Muscle layer of duodenum (tissue), 2 donors: ENCODE results near the gene TAF10.

Source experiments
- H3K27ac ChIP-seq: one replicate; pipeline ENCODE4 v1.7.0; 2013; ENCODE audit warnings: mild to moderate bottlenecking, low read length
- H3K27me3 ChIP-seq: one replicate; pipeline ENCODE4 v1.7.0; 2013; ENCODE audit warnings: low read depth, mild to moderate bottlenecking, control low read depth, low read length
- H3K36me3 ChIP-seq, 2 donors: one replicate each; pipeline ENCODE4 v1.7.0; 2013; ENCODE audit warnings: low read length in 2 of 2, control low read depth in 1 of 2, mild to moderate bottlenecking in 1 of 2; ENCODE audit not compliant: insufficient read depth in 2 of 2, control insufficient read depth in 1 of 2
- H3K4me1 ChIP-seq, 2 donors: one replicate each; pipeline ENCODE4 v1.7.0; 2013; ENCODE audit warnings: low read length in 2 of 2, mild to moderate bottlenecking in 2 of 2, control low read depth in 1 of 2, moderate library complexity in 1 of 2; ENCODE audit not compliant: insufficient read depth in 2 of 2, control insufficient read depth in 1 of 2
- H3K4me3 ChIP-seq, 2 donors: one replicate each; pipeline ENCODE4 v1.7.0; 2013; ENCODE audit warnings: low read length in 2 of 2, low read depth in 1 of 2, mild to moderate bottlenecking in 1 of 2
- H3K9me3 ChIP-seq, 2 donors: one replicate each; pipeline ENCODE4 v1.7.0; 2013; ENCODE audit warnings: low read length in 2 of 2, control low read depth in 1 of 2, mild to moderate bottlenecking in 1 of 2; ENCODE audit not compliant: control insufficient read depth in 1 of 2
- donor health status: healthy.

TAF10 gene

DNA sequence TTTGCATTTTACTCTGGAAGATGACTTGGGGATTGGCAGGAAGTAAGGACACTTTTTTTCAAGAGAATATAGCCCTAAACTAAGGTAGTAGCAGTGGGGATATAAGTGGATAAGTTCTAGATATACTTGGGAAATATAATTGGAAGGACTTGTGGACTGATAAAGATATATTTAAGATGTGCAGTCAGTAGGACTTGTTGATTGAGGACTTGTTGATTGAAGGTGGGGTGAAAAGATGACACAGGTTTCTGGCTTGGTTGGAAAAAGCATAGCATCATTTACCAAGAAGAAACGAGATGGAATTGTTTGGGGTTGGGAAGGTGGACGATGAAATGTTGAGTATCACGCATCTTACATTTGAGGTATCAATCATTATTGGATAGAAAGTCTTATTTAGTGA is 1.5 kb upstream of the TAF10 start:
- peaks cover 26 to 52% of the 10 kb centered on the region in 2 donors for H3K4me1 ChIP-seq
- H3K36me3 ChIP-seq, result peaks cover 48 to 56% of the 10 kb centered on the region in 2 donors
- H3K4me3 ChIP-seq, result peak overlapping the region in 1 of 2 donors; percentile 62

DNA sequence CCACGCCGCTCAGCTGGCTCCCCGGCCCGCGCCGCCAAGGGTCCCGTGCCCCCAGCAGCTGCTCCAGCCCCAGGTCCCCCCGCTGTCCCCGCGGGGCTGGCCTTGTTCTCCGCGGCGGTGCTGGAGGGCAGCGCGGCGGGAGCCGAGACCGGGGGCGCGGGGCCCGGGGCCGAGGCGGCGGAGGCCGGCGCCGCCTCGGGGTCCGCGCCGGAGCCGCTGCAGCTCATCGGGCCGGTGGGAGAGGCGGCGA is 128 bp downstream of the TAF10 start:
- Histone ChIP-seq H3K4me3 (peak overlapping the region; percentile 75 to 77), H3K27ac (peak overlapping the region; percentile 79), H3K9me3 (no peaks in the 10 kb centered on the region), H3K36me3 (peaks cover 57 to 60% of the 10 kb centered on the region in 2 donors), H3K4me1 (peaks cover 29 to 53% of the 10 kb centered on the region in 2 donors), H3K27me3 (no peaks in the 10 kb centered on the region)

More for the DNA sequence above, 1.5 kb upstream of the TAF10 start:
- Histone ChIP-seq H3K9me3 (no peaks in the 10 kb centered on the region), H3K27me3 (no peaks in the 10 kb centered on the region), H3K27ac (peak overlapping the region; percentile 97)

DNA sequence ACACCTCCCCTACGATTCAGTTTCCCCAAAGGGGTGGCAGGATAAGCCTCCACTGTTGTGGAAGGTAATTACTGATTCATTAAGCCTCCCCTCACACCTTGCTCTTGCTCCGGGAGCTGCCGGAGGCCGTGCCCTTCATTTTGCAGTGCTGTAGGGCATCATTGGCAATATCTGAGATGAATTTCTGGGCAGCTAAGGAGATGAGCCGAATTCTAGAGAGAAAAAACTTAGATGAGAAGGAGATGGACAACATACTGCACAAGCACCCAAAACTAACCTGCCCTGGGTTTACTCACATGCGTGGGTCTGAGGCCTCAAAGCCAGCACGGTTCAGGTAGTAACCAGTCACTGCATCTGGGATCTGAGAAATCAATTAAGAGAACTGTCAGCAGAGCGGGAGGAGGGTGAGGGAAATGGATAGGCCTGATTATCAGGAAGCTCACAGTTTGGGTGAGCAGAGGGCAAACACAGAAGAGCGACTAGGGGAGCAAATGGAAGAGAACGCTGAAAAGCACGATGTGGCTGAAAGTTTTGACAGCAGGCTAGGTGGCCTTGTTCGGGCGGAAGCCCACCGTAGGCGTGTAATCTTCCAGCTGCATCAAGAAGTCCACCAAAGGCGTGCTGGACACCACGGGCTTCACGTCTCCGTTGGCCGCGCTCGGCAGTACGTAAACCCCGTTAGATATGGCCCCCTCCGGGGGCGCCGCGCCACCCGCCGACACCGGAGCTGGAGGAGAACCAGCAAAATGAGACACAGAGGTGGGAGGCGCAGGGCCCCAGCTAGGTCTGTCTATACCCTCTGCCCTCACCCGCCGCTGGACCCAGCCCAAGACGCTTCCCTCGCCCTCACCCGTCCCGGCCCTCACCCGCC is 689 bp downstream of the TAF10 start:
- Histone ChIP-seq H3K27ac (peak overlapping the region; percentile 79), H3K36me3 (peaks cover 54 to 55% of the 10 kb centered on the region in 2 donors), H3K4me1 (peaks cover 32 to 58% of the 10 kb centered on the region in 2 donors)

DNA sequence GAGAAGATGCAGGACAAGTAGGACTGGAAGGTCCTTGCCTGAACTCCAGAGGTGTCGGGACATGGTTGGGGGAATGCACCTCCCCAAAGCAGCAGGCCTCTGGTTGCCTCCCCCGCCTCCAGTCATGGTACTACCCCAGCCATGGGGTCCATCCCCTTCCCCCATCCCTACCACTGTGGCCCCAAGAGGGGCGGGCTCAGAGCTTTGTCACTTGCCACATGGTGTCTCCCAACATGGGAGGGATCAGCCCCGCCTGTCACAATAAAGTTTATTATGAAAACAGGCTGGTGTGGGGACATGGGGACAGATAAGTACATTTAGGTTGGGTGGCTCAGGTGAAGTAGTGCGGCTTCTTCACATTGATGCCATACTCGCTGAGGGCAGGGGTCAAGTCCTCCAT is 1.4 kb downstream of the TAF10 start:
- Histone ChIP-seq H3K27ac (peak overlapping the region; percentile 79), H3K4me1 (peaks cover 37 to 66% of the 10 kb centered on the region in 2 donors), H3K27me3 (no peaks in the 10 kb centered on the region), H3K4me3 (peak overlapping the region; percentile 75 to 77), H3K36me3 (peaks cover 48% of the 10 kb centered on the region in 2 donors), H3K9me3 (no peaks in the 10 kb centered on the region)

More for the DNA sequence above, 689 bp downstream of the TAF10 start:
- Histone ChIP-seq H3K27me3 (no peaks in the 10 kb centered on the region), H3K9me3 (no peaks in the 10 kb centered on the region), H3K4me3 (peak overlapping the region; percentile 75 to 77)

DNA sequence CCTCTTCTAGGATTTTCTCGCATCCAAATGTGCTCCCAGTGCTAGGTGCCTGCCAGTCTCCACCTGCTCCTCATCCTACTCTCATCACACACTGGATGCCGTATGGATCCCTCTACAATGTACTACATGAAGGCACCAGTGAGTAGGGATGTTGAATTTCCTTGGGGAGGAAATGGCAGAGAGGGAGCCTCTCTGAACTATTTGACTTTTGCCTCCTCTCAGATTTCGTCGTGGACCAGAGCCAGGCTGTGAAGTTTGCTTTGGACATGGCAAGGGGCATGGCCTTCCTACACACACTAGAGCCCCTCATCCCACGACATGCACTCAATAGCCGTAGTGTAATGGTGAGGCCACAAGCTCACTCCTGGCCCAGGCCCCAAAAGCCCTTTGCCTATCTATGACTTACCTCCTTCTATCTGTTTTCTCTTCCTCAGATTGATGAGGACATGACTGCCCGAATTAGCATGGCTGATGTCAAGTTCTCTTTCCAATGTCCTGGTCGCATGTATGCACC is 2.5 kb downstream of the TAF10 start:
- Histone ChIP-seq H3K9me3 (no peaks in the 10 kb centered on the region), H3K4me3 (no peak overlapping the region), H3K36me3 (peaks cover 38% of the 10 kb centered on the region in 2 donors), H3K27ac (peak overlapping the region; percentile 98), H3K27me3 (no peaks in the 10 kb centered on the region), H3K4me1 (peaks cover 41 to 72% of the 10 kb centered on the region in 2 donors)

DNA sequence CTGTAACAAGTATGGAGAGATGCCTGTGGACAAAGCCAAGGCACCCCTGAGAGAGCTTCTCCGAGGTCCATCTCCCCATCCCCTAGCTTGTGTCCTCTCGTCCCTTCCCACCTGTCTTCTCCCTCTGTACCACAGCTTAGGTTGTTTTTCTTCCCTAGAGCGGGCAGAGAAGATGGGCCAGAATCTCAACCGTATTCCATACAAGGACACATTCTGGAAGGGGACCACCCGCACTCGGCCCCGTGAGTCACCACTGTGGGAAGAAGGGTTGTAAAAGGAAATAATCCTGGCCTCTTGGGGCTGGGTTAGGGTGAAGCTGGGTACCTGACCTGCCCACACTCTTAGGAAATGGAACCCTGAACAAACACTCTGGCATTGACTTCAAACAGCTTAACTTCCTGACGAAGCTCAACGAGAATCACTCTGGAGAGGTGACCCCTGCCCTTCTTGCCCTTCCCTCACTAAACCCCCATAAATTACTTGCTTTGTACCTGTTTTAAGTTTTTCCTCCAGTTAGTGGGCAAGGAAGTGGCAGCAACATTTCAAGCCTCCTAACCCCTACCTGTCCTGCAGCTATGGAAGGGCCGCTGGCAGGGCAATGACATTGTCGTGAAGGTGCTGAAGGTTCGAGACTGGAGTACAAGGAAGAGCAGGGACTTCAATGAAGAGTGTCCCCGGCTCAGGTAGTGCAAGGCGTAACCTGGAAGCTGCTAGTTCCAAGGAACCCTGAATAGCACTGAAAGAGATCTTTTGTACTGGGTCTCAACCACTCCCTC is 3.1 kb downstream of the TAF10 start:
- no peaks in the 10 kb centered on the region for H3K9me3 ChIP-seq
- no peak overlapping the region for H3K4me3 ChIP-seq
- H3K4me1 ChIP-seq, result peaks cover 41 to 72% of the 10 kb centered on the region in 2 donors
- H3K27me3 ChIP-seq, result no peaks in the 10 kb centered on the region
- H3K27ac ChIP-seq, result peak overlapping the region; percentile 98
- H3K36me3 ChIP-seq, result peaks cover 36 to 38% of the 10 kb centered on the region in 2 donors

DNA sequence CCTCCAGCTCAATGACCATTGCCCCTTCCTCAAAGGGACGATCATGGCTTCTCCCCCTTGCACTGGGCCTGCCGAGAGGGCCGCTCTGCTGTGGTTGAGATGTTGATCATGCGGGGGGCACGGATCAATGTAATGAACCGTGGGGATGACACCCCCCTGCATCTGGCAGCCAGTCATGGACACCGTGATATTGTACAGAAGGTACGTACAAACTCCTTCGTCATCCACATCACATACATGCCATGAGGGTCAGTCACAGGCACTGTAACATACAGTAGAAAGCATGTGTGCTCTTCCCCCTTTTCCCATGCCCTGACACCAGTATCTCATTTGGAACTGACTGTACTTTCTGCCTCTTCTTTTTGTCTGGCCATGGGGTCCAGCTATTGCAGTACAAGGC is 4.0 kb downstream of the TAF10 start:
- Histone ChIP-seq H3K27me3 (no peaks in the 10 kb centered on the region), H3K27ac (peak overlapping the region; percentile 98), H3K9me3 (no peaks in the 10 kb centered on the region), H3K4me3 (peak overlapping the region in 1 of 2 donors; percentile 26), H3K4me1 (peaks cover 36 to 67% of the 10 kb centered on the region in 2 donors), H3K36me3 (peaks cover 36 to 38% of the 10 kb centered on the region in 2 donors)

DNA sequence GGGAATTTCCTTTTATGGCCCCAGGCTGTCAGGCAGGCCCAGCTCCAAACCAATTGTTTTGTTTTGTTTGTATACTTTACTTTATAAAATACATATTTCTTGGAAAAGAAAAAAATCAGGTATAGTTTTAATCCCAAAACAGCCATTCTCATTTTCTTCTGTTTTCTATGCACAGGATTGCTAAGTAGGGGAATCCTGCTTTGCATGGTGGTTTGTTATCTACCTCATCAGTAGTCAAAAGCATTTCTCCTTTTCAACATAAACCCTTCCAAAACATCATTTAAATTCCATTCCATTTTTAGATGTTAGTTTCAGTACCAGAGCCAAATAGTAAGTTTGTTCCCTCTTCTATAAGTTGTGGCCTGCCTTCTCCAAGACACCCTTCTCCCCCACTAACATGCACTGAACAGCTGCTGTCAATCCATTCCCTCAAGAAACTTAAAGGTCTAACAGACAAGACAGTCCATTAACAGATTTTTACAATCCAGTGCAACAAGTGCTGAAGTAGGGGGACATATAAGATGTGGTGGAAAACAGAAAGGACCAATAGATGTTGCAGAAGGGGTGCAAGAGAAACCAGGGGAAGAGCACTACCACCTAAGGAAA is 4.7 kb downstream of the TAF10 start:
- peak overlapping the region; percentile 98 for H3K27ac ChIP-seq
- H3K36me3 ChIP-seq, result peaks cover 36 to 38% of the 10 kb centered on the region in 2 donors
- H3K4me1 ChIP-seq, result peaks cover 36 to 72% of the 10 kb centered on the region in 2 donors
- H3K27me3 ChIP-seq, result no peaks in the 10 kb centered on the region
- H3K9me3 ChIP-seq, result no peaks in the 10 kb centered on the region
- H3K4me3 ChIP-seq, result peak overlapping the region; percentile 24 to 26

DNA sequence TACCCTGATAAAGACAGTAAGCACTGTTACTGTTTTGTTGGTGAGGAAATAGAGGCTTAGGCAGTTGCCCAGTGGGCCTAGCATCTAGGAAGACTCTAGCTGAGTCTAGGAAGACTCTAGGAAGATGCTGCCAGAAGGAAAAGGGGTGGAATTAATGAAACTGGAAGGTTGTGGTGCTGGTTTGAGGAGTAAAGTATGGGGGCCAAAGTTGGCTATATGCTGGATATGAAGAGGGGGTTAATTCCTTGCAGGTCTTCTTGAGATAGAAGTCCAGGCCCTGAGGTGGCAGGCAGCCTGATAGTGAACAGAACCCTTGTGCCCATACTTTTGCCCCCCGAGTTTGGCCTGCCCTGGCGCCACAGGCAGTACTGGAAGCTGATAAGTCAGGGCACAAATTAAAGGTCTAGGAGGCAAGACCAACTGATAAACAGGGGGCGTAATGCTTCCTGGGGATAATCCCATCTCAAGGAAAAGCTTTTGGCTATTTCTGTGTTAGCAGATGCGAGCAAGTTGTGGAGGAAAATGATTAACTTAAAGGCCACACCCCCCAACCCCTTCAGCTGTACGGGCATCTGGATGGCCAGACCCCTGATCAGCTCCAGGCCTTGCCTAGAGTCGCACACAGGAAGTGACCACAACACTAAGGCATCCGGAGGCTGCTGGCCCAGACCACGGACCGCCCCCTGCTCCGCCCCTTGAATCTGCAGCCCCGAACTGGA is 5.4 kb downstream of the TAF10 start:
- Histone ChIP-seq H3K27me3 (no peaks in the 10 kb centered on the region), H3K36me3 (peaks cover 37 to 38% of the 10 kb centered on the region in 2 donors), H3K4me1 (peaks cover 43 to 79% of the 10 kb centered on the region in 2 donors), H3K9me3 (no peaks in the 10 kb centered on the region), H3K4me3 (peak overlapping the region; percentile 58 to 98), H3K27ac (peak overlapping the region; percentile 98)

DNA sequence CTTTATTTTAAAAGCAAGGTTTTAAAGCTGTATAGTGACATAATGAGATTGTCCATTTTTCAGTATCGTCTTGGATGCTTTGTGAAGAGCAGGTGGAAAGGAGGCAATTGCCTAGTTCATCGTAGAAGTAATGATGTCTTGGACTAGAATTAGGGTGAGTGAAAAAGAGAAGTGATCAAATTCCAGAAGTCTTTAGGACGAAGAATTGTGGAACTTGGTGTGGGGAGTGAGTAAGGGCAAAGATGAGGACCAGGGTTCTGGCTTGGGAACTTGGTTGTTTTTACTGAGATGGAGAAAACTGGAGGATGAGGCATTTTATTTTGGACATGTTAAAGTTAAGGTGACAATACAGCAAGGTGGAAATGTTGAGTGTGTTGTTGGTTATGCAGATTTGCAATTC is 7.2 kb downstream of the TAF10 start:
- Histone ChIP-seq H3K27ac (peak overlapping the region; percentile 98), H3K4me3 (peak overlapping the region; percentile 95 to 98), H3K27me3 (no peaks in the 10 kb centered on the region), H3K4me1 (peaks cover 39 to 74% of the 10 kb centered on the region in 2 donors), H3K9me3 (no peaks in the 10 kb centered on the region), H3K36me3 (peaks cover 39 to 40% of the 10 kb centered on the region in 2 donors)
